SIG-M5 (cell line): ENCODE measurements around the gene FAM20A.

Experiments used
- DNase-seq: peaks from one replicate; lab custom pipeline; 2025; lab: John Stamatoyannopoulos, UW

Gene FAM20A

DNA sequence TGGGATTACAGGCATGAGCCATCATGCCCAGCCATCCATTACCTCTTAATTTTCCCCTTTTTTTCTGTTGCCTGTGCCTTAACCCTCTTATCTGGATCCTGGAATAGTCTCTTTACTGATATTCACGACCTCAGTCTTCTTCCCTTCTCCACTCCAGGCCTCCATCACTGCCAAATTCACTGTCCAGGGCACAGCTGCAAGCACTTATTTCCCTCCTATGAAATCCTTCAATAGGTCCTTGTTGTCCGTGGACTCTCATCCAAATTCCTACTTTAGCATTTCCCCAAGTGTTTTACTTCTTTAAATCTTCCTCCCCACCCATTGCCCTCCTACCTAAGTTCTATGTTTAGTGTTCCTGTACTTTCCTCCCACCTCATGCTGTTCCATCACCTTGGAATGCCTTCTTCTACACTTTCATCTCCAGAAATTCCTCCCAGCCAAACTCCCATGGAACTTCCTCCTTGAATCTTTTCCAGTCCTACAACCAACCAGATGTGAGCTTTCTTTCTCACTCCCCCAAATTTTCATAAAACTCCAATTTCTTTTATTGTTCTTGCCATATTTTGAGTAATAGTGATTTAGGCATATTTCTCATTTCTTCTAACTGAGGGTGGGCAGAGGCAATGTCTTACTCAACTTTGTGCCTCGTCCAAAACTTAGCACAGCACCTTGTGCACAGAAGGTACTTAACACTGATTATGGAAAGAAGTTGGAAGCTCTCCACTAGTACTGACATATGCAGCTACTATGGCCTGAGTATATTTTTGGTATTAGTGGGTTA, 35.3 kb downstream of the FAM20A start:
- no peak for DNase-seq

DNA sequence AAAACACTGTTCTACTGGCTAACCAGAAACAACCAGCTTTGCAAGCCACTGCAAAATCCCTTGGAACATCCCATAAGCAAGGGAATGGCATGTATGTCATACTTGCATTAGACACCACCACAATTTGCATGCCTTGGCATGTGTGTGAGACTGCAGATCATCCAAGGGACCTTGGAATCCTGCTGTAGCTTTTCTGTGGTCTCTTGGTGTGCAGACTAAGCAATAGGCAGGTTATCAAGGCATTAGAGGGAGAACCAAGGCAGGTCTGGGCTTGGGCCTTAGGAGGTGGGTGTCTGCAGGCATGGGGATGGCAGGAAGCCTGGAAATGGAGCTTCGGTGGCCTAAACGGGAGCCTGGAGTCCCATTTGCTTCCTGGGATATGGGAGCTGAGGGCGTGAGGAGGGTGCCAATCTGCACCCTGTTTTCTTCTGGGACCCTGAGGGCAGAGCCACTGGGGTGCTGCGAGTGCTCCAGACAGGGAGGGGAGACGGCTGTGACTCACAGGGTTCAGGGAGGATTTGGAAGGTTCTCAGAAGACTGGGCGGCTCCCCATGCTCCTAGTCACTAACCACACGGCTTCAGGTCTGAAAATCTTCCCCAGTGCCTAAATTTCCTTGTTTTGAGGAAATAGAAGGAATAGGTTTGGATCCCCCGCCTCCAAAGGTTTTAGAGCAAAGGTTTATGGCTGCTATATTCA, 36.6 kb downstream of the FAM20A start:
- no peak for DNase-seq

DNA sequence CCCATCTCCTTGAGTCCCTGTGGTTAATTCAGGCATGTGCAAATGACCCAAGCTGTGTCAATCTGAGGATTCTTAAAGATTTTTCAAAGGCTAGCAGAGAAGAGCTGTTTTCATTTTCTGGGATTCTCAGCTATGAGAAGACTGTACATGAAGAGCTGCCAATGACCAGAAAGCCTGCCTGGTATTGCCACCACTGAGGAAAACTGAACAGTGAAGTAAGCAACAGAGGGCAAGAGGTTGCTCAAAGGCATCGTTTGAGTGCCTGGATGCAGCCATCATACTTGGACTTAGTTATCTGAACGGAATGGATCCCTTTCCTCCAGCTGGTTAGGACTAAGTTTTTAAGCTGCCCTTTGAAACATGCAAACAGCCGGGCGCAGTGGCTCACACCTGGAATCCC, 38.4 kb downstream of the FAM20A start:
- DNase-seq: no peak

DNA sequence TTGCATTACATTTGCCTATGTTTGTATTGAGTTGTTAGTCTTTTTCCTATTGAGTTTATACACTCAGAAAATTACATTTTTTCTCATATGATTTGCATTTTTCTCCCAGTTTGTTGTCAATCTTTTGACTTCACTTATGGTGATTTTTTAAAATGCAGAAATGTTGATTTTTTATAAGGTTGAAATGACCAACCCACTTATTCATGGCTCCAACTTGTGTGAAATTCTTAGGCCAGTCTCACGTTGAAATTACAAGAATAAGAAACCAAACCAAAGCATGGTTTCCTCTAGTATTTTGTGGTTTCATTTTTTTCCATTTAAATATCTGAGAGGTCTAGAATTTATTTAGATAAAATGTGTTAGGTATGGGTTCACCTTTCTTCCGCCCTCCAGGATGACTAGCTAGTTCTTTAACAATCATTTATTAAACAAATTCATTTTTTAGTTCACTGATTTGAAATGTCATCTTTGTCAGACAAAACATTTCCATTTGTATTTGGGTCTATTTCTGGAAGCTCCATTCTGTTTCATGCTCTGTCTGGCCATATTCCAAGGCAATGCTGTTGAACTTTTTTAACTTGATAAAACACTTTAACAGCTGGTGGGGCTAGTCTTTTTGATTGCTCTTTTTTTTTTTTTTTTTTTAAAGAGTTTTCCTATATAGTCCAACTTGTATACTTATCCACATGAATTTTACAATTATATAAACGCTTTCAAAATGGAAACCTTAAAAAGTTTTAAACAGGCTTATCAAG, 40.0 kb downstream of the FAM20A start:
- no peak for DNase-seq

DNA sequence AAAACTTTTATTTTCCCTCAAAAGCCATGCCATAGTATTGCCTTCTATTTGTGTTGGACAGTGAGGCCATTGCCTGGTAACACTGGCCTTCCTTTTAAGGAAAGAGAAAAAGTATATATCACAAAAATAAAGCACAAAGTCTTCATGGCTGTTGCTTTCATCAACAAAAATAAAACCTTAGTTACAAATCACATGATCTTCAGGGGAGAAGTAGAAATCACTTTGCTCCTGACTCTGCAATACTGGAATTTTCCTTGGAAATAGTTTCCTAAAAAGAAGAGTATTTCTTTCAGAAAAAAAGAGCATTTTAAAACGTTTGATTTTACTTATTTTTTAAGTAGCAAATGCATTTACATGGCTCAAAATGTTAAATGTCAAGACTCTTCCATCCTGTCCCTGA, 41.9 kb downstream of the FAM20A start:
- no peak for DNase-seq

DNA sequence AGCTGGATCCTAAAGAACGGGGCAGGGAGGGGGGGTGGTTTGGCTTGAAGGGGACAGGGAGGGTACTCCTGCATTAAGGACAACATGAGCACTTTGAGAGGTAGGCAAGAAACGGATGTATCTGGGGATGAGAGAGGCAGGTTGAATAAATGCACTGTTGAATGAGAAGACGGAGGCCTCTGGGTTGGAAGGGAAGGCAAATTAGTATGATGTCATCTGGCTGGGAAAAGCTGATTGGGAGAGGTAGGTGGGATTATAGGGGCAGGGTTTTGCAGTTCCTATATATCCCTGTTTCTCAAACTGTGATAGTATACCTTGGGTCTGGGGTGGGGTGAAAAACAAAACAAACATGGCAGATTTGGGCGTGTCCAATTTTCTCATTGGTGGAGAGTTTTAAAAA, 44.6 kb downstream of the FAM20A start:
- no peak for DNase-seq

DNA sequence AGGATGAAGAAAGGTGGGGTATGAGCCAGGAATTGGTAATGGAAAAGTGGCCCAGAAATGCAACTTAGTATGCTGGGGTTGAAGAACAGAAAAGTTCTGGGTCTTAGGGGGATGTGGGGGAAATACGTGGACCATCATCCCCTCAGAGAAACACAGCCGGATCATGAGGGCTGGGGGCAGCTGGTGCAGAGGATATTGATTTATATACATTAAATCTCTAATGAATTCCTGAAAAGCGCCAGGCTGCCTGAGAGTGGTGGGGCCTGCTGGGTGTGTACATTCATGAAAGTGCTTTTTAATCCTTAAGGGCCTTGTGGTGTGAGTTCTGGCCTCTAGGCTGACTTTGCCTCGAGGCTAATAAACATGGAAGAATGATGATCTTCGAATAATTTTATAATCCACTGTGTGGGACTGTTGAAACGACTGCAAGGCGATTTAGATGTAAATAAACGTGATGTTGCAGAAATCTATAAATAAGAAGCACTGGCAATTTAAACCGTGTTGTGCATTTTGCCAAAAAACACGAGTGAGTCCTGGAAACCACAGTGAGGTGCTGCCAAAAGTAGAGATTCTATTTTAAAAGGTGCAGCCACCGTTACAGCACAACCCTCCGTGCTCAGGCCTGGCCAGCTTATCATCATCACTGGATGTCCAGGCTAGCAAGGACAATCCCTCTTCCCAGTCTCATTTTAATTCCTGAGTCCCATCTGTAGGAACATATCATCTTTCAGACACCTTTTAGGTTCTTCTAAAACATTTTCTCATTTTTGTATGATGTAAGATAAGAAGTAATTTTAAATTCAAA, 56.9 kb downstream of the FAM20A start:
- no peak for DNase-seq

DNA sequence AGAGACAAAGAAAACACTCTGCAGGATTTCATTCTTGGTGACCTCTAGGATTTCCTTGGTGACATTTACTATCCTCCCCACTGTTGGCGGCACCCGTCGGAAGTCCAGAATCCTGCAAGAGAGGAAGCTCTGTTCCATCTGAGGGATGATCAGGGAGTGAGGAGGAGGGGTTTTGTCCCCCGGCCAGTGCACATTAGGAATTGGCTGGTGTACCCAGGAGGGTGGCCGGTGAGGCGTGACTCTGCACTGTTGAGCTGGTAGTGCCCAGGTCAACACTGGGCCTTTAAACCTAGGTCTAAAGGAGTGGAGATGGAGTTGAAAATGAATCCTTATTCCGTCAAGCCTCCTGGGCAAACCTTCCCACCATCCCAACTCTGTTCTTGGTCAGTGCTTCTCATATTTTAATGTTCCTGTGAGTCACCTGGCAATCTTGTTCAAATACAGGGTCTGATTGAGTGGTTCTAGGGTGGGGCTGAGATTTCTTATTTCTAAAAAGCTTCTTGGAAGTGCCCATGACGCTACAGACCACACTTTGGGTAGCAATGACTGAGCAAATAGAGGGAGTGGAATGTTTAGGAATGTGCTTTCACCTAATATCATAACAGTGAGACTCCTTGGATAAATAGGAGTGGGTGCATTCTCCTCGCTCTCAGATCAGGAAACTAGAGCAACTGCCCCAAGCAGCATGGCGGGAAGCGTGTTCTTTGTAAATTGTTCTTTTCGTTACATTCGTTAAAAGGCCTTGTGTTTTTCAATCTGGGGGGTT, 58.3 kb downstream of the FAM20A start:
- no peak for DNase-seq

DNA sequence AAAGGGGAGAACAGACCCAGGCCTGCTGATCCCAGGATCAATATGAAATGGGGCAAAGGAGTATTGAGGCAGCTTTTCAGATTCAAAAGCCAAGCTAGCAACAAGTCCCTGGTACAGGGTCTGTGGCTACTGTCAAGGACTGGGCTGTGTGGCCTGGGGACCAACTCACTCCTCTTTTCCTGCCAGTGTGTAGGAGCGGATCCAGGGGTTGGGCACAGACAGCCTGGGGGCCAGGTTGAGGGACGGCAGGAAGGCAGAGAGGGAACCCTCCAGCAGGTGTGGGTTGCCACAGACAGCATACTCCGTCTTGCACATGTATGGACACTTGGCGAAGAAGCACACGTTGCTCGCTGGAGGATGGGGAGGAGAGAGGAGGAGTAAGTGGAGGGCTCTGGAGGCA, 59.4 kb downstream of the FAM20A start:
- no peak for DNase-seq

DNA sequence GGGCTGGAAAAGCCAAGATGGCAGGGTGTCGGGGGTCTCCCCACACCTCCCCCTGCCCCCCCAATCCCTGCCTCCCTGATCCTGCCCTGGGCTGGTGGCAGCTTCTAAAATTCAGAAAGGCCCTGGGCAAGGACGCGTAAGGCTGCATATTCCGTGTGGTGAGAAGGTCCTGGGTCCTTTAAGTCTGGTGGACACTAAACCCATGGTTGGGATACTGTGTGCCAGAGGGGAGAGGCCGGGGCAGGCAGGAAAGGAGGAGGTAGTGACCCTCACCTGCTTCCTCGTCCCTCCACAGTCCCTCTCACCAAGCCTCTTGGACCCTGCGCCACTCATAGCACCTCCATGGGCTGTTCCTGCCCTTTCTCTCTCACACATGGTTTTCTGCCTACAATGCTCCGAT, 60.2 kb downstream of the FAM20A start:
- no peak for DNase-seq

DNA sequence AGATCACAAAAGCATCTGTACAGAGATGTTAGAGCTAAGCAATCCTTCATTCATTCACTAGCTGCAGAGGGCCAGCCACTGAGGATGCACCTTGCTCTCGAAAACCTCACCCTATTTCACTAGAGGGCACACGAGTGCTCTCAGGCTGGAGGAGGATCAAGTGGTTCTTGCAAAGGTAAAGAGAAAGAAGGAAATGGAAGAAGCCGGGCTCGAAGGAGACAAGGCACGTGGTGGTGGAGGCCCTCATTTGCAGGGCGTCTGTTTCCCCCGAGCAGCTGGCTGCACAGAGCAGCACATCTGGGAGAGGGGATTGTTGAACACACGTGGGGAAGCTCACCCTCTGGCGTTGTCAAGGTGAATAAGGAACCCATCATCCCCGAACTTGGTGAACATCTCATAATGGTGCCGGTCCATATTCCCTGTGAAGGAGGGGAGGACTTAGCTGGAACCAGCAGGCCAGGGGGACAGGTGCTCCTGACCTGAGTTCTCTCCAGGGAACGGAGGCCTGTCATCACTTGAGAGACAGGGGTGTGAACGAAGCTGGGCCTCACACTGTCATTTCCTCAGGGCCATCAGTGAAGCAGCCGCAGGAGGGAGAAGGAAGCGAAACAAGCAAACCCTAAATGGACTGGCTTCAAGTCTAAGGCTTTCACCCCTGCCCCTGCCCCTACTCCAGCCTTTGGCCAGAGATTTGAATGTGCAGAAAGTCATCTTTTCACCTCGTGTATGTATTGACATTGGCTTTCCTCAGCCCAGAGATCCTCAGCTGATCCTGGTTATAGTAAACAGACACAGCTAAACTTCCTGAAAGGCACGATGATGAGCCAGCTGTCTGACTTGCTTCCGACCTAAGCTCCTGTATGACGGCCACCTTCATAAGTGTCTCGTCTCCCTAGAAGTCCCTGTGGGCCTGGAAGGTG, 61.4 kb downstream of the FAM20A start:
- DNase-seq: no peak

DNA sequence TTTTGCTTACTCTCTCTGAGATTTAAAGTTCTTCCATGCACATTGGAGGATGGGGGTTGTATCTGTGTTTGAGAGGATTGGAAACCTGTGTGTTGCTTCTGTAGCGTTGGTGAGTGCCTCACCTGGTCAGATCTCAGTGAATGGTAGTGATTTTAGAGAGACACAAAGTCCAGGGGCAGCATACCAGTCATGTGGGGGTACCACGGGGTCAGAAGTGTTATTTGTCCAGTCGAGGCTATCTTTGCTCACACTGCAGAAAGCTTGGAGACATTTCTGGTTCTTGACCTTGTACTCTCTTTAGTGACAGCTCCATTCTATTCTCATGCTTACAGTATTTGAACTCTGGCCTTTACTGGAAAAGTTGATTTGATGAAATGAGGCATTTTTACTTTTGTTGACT, 65.2 kb downstream of the FAM20A start:
- no peak for DNase-seq

DNA sequence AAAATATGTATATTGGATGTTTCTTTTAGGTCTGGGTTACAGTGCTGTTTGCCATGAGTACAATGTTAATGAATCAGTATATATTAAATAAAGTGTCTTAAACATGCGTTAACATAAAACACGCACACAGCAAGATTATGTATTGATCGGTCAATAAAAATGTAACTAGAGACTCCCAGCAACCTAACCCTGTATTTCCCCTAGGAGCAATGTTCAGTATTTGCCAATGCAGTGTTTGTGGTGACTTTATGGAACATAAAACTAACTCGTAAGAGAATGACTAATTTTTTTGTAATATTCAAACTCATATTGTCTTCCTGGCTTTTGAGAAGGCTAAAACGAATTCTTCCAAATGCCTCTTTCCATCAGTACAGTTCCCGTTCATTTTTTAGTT, 66.5 kb downstream of the FAM20A start:
- no peak for DNase-seq

DNA sequence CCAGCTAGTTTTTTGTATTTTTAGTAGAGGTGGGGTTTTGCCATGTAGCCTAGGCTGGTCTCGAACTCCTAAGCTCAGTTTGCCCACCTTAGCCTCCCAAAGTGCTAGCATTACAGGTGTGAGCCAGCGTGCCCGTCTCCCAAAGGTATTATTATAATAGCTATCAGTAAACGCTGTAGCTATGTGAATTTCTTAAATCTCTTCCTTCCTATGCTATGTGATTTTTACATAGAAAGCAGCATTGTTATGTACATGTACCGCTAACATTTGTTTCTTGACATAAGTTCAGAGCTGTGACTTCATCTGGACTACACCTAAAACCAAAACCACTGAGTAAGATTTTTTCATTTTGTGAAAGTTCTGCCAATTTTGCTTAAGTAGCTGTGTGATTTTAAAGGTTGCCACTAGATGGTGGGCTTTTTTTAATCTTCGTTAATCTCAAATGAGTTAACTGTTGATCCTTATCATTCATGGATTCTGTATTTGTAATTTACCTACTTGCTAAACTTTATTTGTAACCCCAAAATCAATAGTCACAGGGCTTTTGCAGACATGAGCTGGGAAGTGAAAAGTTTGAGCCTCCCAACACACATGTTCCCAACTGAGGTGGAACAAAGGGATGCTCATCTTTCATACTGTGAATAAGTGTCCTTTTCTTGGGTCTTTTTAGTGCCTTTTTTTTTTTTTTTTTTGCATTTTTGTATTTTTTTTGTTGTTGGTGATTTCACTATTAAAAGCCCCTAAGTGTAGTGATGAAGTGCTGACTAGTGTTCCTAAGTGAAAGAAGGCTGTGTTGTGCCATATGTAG, 67.1 kb downstream of the FAM20A start:
- no peak for DNase-seq

DNA sequence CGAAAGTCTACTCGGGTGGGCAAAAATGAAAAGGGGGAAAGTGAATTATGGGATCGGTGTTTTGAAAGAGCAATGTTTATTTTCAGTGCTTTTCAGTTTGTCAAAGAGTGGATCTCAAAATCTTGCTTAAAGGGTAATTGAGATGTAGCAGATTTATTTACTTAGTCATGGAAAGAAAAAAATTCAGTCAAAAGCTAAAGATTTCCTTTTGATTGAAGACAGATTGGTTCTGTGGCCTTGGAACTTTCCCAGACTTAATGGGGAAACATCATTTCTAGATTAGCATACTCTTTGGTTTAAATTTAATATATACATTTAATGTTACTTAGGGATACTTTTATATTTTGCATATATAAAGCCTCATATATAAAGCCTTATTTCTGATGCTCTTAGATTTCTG, 68.3 kb downstream of the FAM20A start:
- no peak for DNase-seq

DNA sequence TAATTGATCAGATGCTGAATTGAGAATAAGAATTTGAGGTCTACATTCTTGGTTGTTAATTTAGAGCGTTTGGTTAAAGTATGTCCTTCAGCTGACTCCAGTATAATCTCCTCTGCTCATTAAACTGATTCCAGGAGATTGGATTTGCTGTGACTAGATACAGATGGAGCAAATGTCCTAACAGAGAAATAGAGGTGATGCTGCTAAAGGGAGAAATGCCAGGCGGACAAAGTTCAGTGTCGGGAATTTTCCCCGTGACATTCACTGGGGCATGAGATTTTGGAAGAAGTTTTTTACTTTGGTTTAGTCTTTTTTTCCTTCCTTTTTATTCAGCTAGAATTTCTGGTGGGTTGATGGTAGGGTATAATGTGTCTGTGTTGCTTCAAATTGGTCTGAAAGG, 69.9 kb downstream of the FAM20A start:
- no peak for DNase-seq

DNA sequence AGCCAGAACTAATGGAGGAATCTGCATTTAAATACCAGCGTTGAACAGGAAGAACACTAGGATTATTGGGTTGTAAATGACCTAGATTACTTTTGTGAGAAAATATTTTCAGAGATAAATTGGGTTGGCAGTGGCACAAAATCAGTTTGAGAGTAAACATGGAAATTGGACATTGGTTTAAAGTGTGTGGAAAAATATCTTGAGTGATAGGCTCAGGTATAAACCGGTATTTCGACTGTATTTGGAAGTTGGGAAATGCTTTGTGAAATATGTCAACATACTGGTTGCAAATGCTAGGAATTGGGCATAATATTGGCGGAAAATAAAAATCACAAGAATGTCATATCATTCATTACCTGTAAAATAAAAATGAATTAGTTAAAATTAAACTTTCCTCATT, 73.9 kb downstream of the FAM20A start:
- DNase-seq: no peak

DNA sequence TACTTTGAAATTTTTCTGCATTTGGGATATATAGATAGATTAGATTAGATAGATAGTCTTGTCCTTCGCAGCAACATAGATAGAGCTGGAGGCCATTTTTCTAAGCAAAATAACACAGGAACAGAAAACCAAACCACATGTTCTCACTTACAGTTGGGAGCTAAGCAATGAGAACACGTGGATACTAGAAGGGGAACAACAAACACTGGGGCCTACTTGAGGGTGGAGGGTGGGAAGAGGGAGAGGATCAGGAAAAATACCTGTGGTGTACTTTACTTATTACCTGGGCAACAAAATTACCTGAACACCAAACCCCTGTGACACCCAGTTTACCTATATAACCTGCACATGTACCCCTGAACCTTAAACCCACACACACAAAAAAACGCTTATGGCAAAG, 74.6 kb downstream of the FAM20A start:
- DNase-seq: no peak

DNA sequence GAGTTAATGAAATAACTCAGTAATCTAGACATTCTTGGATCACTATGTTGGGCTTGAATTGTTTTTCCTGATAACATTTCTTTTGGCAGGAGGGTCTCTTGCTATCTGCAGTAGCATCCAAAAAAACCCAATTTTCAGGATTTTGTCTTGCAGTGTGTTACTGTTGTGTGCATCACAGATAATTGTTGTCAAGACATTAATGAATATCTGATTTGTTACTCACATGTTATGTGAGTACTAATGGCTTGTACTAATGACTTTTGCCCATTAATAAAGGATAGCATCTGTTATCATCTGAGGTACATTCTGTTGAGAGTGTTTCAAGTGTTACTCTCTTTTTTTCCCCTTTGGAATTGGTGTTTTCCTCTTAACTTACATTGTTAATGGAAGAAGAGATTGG, 78.9 kb downstream of the FAM20A start:
- DNase-seq: no peak

DNA sequence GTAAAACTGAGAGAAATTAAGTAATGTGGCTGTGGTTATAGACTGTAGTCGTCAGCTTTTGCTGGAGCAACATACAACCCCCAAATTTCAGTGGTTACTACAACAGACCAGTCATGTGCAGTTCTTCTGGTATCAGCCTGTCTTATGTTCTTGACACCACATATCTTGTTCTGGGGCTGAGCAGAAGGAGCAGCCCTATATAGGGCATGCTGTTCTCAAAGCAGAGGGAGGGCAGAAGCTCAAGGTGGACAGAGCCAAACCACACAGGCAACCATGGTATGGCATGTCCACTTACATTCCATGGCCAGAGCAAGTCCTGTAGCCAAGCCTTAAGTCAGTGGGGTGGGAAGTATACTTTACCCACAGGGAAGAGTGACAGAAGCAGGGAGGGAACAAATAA, 81.3 kb downstream of the FAM20A start:
- DNase-seq: no peak
